K562 (cell line): ENCODE data around the gene CLEC12A. TPM values are rescaled to one million over a fixed set of nuclear protein-coding genes. Genes with fewer than 3 reads are reported as not detected.

Experiments used
- ATAC-seq: fragments of 200-7000 bp; cut with Tn5 transposase; 3 replicates; pipeline ENCODE4 v1.9.1; 2020; ENCODE audit warnings: moderate library complexity
- BruUV-seq: library from RNA; stranded (reverse); fragments of 400-500 nt; replicated peaks from 2 replicates; lab custom pipeline; 2021; lab: Mats Ljungman, UMichigan
- CTCF ChIA-PET: fragments of 300-600 bp; formaldehyde crosslinking; extraction: SDS; loops from one replicate; lab custom pipeline; 2021; ENCODE audit warnings: low intra/inter-chr PET ratio; lab: Yijun Ruan, JAX
- POLR2A ChIA-PET: fragments of 300-600, 350-650 bp; sonication (Branson Sonifier 250); formaldehyde crosslinking; extraction: SDS; loops from one replicate; lab custom pipeline; 2021; ENCODE audit warnings: antibody characterized with exemption, inconsistent platforms; lab: Yijun Ruan, JAX
- DNase-seq, 4 experiments: peaks; one replicate each; pipeline versions ENCODE4 v3.0.0 to v3.0.0-alpha.2; 2011 to 2018; ENCODE audit warnings: low spot score in 3 of 4, mixed read lengths in 3 of 4; ENCODE audit errors: extremely low read depth in 1 of 4
- FAIRE-seq: peaks from 2 replicates; lab custom pipeline; 2011; peaks lifted over from hg19 to GRCh38; lab: Jason Lieb, UNC
- H2AFZ ChIP-seq: 2 replicates; pipeline ENCODE4 v1.6.0; 2011; ENCODE audit warnings: low read depth, low read length, control low read depth, inconsistent platforms
- H3K27ac ChIP-seq: fragments of 200-600 bp; 3 replicates; pipeline ENCODE4 v1.8.0; 2011; ENCODE audit warnings: low read depth, mild to moderate bottlenecking, control low read depth, inconsistent platforms, low read length, moderate library complexity, mixed read lengths; ENCODE audit errors: extremely low read depth
- H3K27me3 ChIP-seq, 2 experiments: fragments of 300-600 bp in 1 of 2; 2 replicates in 1 of 2; 3 replicates in 1 of 2; pipeline versions ENCODE4 v1.6.0 to v1.8.0; 2011; ENCODE audit warnings: inconsistent platforms in 2 of 2, low read length in 2 of 2, mild to moderate bottlenecking in 1 of 2, mixed read lengths in 1 of 2, moderate library complexity in 1 of 2; ENCODE audit not compliant: control insufficient read depth in 2 of 2, insufficient read depth in 2 of 2
- H3K36me3 ChIP-seq: fragments of 300-600 bp; 3 replicates; pipeline ENCODE4 v1.8.0; 2011; ENCODE audit warnings: mild to moderate bottlenecking, low read length, inconsistent platforms; ENCODE audit not compliant: control insufficient read depth, insufficient read depth
- H3K4me1 ChIP-seq, 2 experiments: fragments of 200-600 bp in 1 of 2; replicated peaks in 1 of 2; 2 replicates in 1 of 2; 3 replicates in 1 of 2; pipeline versions ENCODE4 v1.5.1 to v1.8.0; 2011; ENCODE audit warnings: inconsistent platforms in 2 of 2, low read length in 2 of 2, mild to moderate bottlenecking in 1 of 2, mixed read lengths in 1 of 2, moderate library complexity in 1 of 2; ENCODE audit not compliant: control insufficient read depth in 2 of 2, insufficient read depth in 2 of 2
- H3K4me2 ChIP-seq: 2 replicates; pipeline ENCODE4 v1.6.1; 2011; ENCODE audit warnings: low read length, control low read depth, inconsistent platforms, mixed read lengths; ENCODE audit not compliant: insufficient read depth
- H3K4me3 ChIP-seq: fragments of 200-600 bp; sonication (generic), shearing (Covaris generic); 2 replicates; pipeline ENCODE4 v1.5.1; 2016; ENCODE audit warnings: control low read depth, inconsistent platforms
- H3K79me2 ChIP-seq: fragments of 200-600 bp; 3 replicates; pipeline ENCODE4 v1.8.0; 2011; ENCODE audit warnings: low read length, inconsistent platforms; ENCODE audit not compliant: control insufficient read depth, insufficient read depth
- H3K9ac ChIP-seq, 2 experiments: 2 replicates each; pipeline versions ENCODE4 v1.6.0 to v1.6.1; 2011; ENCODE audit warnings: low read depth in 2 of 2, low read length in 2 of 2, control low read depth in 1 of 2, inconsistent platforms in 1 of 2, mild to moderate bottlenecking in 1 of 2, mixed read lengths in 1 of 2; ENCODE audit not compliant: insufficient read depth in 1 of 2
- H3K9me1 ChIP-seq: one replicate; pipeline ENCODE4 v1.6.0; 2011; ENCODE audit warnings: inconsistent platforms, mild to moderate bottlenecking, low read length, moderate library complexity; ENCODE audit not compliant: control insufficient read depth, insufficient read depth
- H3K9me3 ChIP-seq: replicated peaks from 2 replicates; pipeline ENCODE4 v1.5.1; 2011; ENCODE audit warnings: low read depth, low read length, inconsistent platforms; ENCODE audit not compliant: control insufficient read depth, insufficient read depth
- H4K20me1 ChIP-seq: replicated peaks from 2 replicates; pipeline ENCODE4 v1.6.1; 2011; ENCODE audit warnings: low read length, inconsistent platforms, mixed read lengths; ENCODE audit not compliant: control insufficient read depth, insufficient read depth
- PHF8 ChIP-seq: fragments of 200-600 bp; sonication (generic); IDR thresholded peaks from 2 replicates; pipeline ENCODE4 v1.6.1; 2012; ENCODE audit warnings: mixed run types, mild to moderate bottlenecking, inconsistent platforms, low read length, moderate library complexity, borderline replicate concordance
- RBM25 ChIP-seq: fragments of 200-400 bp; formaldehyde crosslinking; IDR thresholded peaks from 2 replicates; pipeline ENCODE4 v1.6.1; 2018; ENCODE audit warnings: low read length, low read depth, moderate library complexity; ENCODE audit not compliant: severe bottlenecking
- ZNF24 ChIP-seq: fragments of 450-650 bp; IDR thresholded peaks from 2 replicates; pipeline ENCODE4 v1.6.1; 2016
- WGBS: fragments of 100-300 bp; shearing (Covaris generic); methylation state at CpG from one replicate; pipeline ENCODE4 v1.1.6; 2016; ENCODE audit warnings: low coverage, mixed read lengths; ENCODE audit not compliant: insufficient coverage; ENCODE audit errors: missing lambda C conversion rate; 5-methylcytosine and 5-hydroxymethylcytosine counted together
- in situ Hi-C: fragments of 300-500 bp; cut with MboI; formaldehyde crosslinking; loops from 4 replicates; pipeline ENCODE4 v1.15.0; 2018; ENCODE audit warnings: inconsistent platforms, mixed read lengths
- intact Hi-C: fragments of 100-400 bp; cut with micrococcal nuclease; formaldehyde crosslinking; loops from 2 replicates; pipeline ENCODE4 v1.14.2; 2022
- polyA plus RNA-seq, 8 experiments: library from polyadenylated mRNA; depleted of rRNA in 4 of 8; stranded (reverse) in 5 of 8; unstranded in 3 of 8; fragments of >200 nt; fragmentation: Nextera tagmentation in 2 of 8; fragmentation: Illumina TruSeq in 1 of 8; extraction: Ambion mirVana in 2 of 8; extraction: Trizol in 1 of 8; gene quantifications; 2 replicates each; pipeline versions ENCODE4 v1.2.1 to v1.2.3, GENCODE V29; 2011 to 2014; ENCODE audit warnings: inconsistent platforms in 1 of 8, missing spikeins in 1 of 8
- total RNA-seq, 7 experiments: library from RNA; depleted of rRNA in 6 of 7; stranded (reverse); fragments of >200 nt in 6 of 7; fragmentation: Illumina TruSeq in 2 of 7; extraction: Trizol in 2 of 7; gene quantifications; 2 replicates each; pipeline versions ENCODE4 v1.2.1 to v1.2.3, GENCODE V29; 2011 to 2021; ENCODE audit warnings: low replicate concordance in 1 of 7
- TF ChIP-seq, protein P1 (sequence below): fragments of 250-450 bp; sonication (Bioruptor Pico); IDR thresholded peaks from 2 replicates; pipeline ENCODE4 v1.4.0; 2020; ENCODE audit warnings: borderline replicate concordance

CLEC12A gene
- total and polyA plus RNA-seq, 9 of the 15 experiments (the other 6 are each of a cell fraction or from before 2014, with no cell fraction given), result not detected

DNA sequence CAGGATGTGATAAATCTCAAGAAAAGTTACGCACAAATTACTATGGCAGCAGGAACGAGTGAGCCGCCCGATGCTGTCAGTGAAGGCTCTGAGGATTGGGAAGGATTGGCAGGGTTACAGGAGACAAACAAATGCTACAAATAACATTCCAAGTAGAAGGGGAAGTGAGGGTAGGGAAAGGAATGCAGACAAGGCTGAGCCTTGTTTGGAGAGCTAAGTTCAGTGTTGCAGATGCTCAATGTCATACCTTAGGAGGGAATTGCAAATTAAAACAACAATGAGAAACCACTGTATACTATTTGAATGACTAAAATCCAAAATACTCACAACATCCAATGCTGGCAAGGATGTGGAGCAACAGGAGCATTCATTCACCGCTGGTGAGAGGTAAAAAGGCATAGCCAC lies 60.6 kb downstream of the CLEC12A start:
- Histone ChIP-seq H2AFZ (no peak overlapping the region), H3K4me1 (no peaks in the 10 kb centered on the region), H3K4me3 (no peak overlapping the region), H3K79me2 (no peaks in the 10 kb centered on the region), H3K27me3 (no peaks in the 10 kb centered on the region; a peak in 1 of 5 replicates), H3K36me3 (no peaks in the 10 kb centered on the region), H3K9me3 (no peaks in the 10 kb centered on the region), H3K9ac (no peak overlapping the region), H4K20me1 (no peaks in the 10 kb centered on the region), H3K27ac (no peak overlapping the region), H3K4me2 (no peak overlapping the region), H3K9me1 (no peaks in the 10 kb centered on the region)
- DNase-seq, result no peak
- peak; percentile 37 for TF ChIP-seq RBM25
- no peak for TF ChIP-seq ZNF24
- no peak for TF ChIP-seq PHF8
- TF ChIP-seq, protein P1, sequence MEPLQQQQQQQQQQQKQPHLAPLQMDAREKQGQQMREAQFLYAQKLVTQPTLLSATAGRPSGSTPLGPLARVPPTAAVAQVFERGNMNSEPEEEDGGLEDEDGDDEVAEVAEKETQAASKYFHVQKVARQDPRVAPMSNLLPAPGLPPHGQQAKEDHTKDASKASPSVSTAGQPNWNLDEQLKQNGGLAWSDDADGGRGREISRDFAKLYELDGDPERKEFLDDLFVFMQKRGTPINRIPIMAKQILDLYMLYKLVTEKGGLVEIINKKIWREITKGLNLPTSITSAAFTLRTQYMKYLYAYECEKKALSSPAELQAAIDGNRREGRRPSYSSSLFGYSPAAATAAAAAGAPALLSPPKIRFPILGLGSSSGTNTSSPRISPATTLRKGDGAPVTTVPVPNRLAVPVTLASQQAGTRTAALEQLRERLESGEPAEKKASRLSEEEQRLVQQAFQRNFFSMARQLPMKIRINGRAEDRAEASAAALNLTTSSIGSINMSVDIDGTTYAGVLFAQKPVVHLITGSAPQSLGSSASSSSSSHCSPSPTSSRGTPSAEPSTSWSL, result no peak
- no TSS peak for BruUV-seq
- in situ Hi-C loops, result no loop called here
- ChIA-PET CTCF (no interaction called here), POLR2A (no interaction called here)
- 4% methylated on average over 5 of the region's 5 CpGs for WGBS
- intact Hi-C loops, result loop anchor here (5.0 kb wide), 1 partner anchor 106 kb away; no protein-coding TSS in a partner anchor
- ATAC-seq, result no peak
- no peak for FAIRE-seq
